CD4-positive, CD25-positive, alpha-beta regulatory T cell (primary cell): ENCODE data around the gene TUBB2B. TPM values are rescaled to one million over a fixed set of nuclear protein-coding genes. Genes with fewer than 3 reads are reported as not detected.

Source experiments
- ATAC-seq, 2 donors: fragments of 150-1000 bp; cut with Tn5 transposase; one replicate each; pipeline ENCODE4 v1.10.0; 2021; ENCODE audit warnings: low read depth in 2 of 2, moderate number of reproducible peaks in 2 of 2, moderate library complexity in 1 of 2
- DNase-seq, 3 donors: peaks; one replicate each; pipeline versions ENCODE4 v3.0.0 to v3.0.0-alpha.2; 2012 to 2022; ENCODE audit warnings: mixed read lengths in 1 of 3
- H3K27ac ChIP-seq: one replicate; pipeline ENCODE4 v1.7.0; 2013; ENCODE audit warnings: mild to moderate bottlenecking, low read length; ENCODE audit not compliant: insufficient read depth, poor library complexity, severe bottlenecking
- H3K27me3 ChIP-seq: one replicate; pipeline ENCODE4 v1.7.0; 2013; ENCODE audit warnings: low read length; ENCODE audit not compliant: control insufficient read depth, insufficient read depth
- H3K36me3 ChIP-seq: one replicate; pipeline ENCODE4 v1.7.0; 2013; ENCODE audit warnings: mild to moderate bottlenecking, low read length, moderate library complexity; ENCODE audit not compliant: control insufficient read depth, insufficient read depth
- H3K4me1 ChIP-seq: 2 replicates; pipeline ENCODE4 v1.7.0; 2013; ENCODE audit warnings: mild to moderate bottlenecking, low read length; ENCODE audit not compliant: insufficient read depth, control insufficient read depth, poor library complexity, severe bottlenecking
- H3K4me3 ChIP-seq: one replicate; pipeline ENCODE4 v1.7.0; 2013; ENCODE audit warnings: low read depth, mild to moderate bottlenecking, low read length, moderate library complexity
- H3K9me3 ChIP-seq, 2 experiments: 1 replicate in 1 of 2; 2 replicates in 1 of 2; pipeline ENCODE4 v1.7.0; 2013; ENCODE audit warnings: low read length in 2 of 2, mild to moderate bottlenecking in 1 of 2, moderate library complexity in 1 of 2; ENCODE audit not compliant: control insufficient read depth in 2 of 2
- H3K27ac Mint-ChIP-seq, 3 donors: one replicate each; pipeline ENCODE4 v1.8.0; 2020 to 2022; ENCODE audit warnings: mild to moderate bottlenecking in 3 of 3, mixed read lengths in 3 of 3, moderate library complexity in 2 of 3
- H3K27me3 Mint-ChIP-seq: one replicate; pipeline ENCODE4 v1.8.0; 2022; ENCODE audit warnings: mild to moderate bottlenecking, mixed read lengths
- H3K36me3 Mint-ChIP-seq: one replicate; pipeline ENCODE4 v1.8.0; 2020; ENCODE audit warnings: mixed read lengths
- H3K4me1 Mint-ChIP-seq, 4 donors: one replicate each; pipeline ENCODE4 v1.8.0; 2020 to 2022; ENCODE audit warnings: mixed read lengths in 4 of 4, mild to moderate bottlenecking in 1 of 4
- H3K4me3 Mint-ChIP-seq, 4 donors: one replicate each; pipeline ENCODE4 v1.8.0; 2020 to 2022; ENCODE audit warnings: mild to moderate bottlenecking in 4 of 4, mixed read lengths in 4 of 4, moderate library complexity in 3 of 4
- H3K9me3 Mint-ChIP-seq, 7 donors: one replicate each; pipeline ENCODE4 v1.8.0; 2020 to 2022; ENCODE audit warnings: mixed read lengths in 7 of 7, mild to moderate bottlenecking in 3 of 7, moderate library complexity in 2 of 7
- polyA plus RNA-seq, 4 donors: library from polyadenylated mRNA; unstranded; fragments of 300-500 nt; fragmentation: Illumina TruSeq; gene quantifications; one replicate each; pipeline ENCODE4 v1.2.3, GENCODE V29; 2021
- total RNA-seq: library from RNA; stranded (reverse); gene quantifications from one replicate; pipeline ENCODE4 v1.2.3, GENCODE V29; 2022

Gene TUBB2B
- total RNA-seq: 0.91 TPM
- polyA plus RNA-seq: under 1 TPM in 3 of 4 donors, not detected in 1; 0.09 to 0.10 (median 0.10) TPM

DNA sequence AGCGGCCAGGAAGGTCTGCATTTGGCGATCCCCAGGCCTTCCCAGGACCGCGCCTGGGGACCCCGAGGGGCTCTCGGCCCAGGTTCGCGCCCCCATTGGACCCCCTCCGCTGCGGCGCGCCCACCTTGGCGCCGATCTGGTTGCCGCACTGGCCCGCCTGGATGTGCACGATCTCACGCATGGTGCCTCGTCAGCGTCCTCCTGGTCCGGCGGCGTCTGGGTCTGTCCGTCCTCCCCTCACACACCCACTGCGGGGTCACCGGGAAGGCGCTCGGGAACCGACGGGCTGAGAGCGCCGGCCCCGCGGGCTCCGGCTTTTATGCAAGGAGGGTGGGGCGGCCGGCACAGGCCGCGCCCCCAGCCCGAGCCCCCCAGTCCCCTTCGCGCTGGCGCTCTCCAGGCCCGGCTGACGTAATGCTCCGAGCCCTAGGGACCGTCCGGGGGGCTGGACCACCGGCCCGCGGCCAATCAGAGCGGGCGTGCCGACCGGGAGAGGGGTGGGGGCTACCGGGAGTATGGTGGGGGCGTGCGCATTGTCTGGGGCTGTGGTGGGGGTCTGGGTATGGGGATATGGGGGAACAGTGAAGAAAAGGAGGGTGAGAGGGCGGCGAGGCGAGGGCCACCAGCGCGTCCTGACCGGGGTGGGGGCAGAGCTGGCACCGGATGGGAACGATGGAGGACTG lies at the start of gene TUBB2B:
TSS of gene TUBB2B (minus strand) at position 291 of the 683 bp plus-strand sequence. CDS start at position 181, 110 bp downstream.
- Mint-ChIP-seq H3K9me3 (peaks cover 0 to 8% (median 0%) of the 10 kb centered on the region in 7 donors), H3K4me3 (peak within 1 kb of the TSS; percentile 59 to 84 (median 70)), H3K27ac (no peak within 1 kb of the TSS), H3K4me1 (peaks cover 10 to 59% (median 31%) of the 10 kb centered on the region in 4 donors), H3K27me3 (peaks cover 75% of the 10 kb centered on the region), H3K36me3 (no peaks in the 10 kb centered on the region)
- H3K27ac ChIP-seq: no peak within 1 kb of the TSS
- H3K4me1 ChIP-seq: peaks cover 54% of the 10 kb centered on the region
- no peaks in the 10 kb centered on the region for H3K9me3 ChIP-seq
- H3K27me3 ChIP-seq: peaks cover 26% of the 10 kb centered on the region
- no peaks in the 10 kb centered on the region for H3K36me3 ChIP-seq
- DNase-seq: peak in 1 of 3 donors; percentile 3
- no peak for ATAC-seq
- no peak within 1 kb of the TSS for H3K4me3 ChIP-seq

DNA sequence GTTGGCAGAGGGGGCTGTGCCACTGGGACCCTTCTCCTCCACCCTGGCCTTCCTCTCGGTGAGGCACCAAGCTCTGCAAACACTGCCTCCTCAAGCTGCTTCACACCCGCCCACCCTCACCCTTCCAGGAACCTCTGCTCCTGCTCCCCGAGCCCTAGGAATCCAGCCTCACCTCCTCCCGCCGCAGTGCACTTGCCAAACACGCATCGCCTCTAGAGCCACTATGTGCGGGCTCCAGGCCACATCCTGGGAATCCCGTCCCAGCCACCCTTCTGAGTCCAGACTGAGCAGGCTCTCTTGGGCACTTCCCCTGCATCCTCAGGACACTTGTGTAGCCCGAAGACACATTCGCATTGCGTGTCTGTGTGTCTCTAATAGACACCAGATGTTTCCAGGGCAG lies 49.8 kb upstream of the TUBB2B start:
- Mint-ChIP-seq H3K36me3 (peaks cover under 1% of the 10 kb centered on the region), H3K4me1 (peaks cover 10 to 14% (median 12%) of the 10 kb centered on the region in 4 donors), H3K27me3 (no peaks in the 10 kb centered on the region), H3K9me3 (peaks cover 0 to 2% (median 0%) of the 10 kb centered on the region in 7 donors), H3K27ac (peak overlapping the region in 1 of 3 donors; percentile 79), H3K4me3 (no peak overlapping the region)
- peaks cover 3% of the 10 kb centered on the region for H3K4me1 ChIP-seq
- DNase-seq (no peak), ATAC-seq (no peak)
- no peak overlapping the region for H3K4me3 ChIP-seq
- peaks cover 4% of the 10 kb centered on the region for H3K36me3 ChIP-seq
- H3K27me3 ChIP-seq: no peaks in the 10 kb centered on the region
- no peaks in the 10 kb centered on the region for H3K9me3 ChIP-seq
- H3K27ac ChIP-seq: no peak overlapping the region

DNA sequence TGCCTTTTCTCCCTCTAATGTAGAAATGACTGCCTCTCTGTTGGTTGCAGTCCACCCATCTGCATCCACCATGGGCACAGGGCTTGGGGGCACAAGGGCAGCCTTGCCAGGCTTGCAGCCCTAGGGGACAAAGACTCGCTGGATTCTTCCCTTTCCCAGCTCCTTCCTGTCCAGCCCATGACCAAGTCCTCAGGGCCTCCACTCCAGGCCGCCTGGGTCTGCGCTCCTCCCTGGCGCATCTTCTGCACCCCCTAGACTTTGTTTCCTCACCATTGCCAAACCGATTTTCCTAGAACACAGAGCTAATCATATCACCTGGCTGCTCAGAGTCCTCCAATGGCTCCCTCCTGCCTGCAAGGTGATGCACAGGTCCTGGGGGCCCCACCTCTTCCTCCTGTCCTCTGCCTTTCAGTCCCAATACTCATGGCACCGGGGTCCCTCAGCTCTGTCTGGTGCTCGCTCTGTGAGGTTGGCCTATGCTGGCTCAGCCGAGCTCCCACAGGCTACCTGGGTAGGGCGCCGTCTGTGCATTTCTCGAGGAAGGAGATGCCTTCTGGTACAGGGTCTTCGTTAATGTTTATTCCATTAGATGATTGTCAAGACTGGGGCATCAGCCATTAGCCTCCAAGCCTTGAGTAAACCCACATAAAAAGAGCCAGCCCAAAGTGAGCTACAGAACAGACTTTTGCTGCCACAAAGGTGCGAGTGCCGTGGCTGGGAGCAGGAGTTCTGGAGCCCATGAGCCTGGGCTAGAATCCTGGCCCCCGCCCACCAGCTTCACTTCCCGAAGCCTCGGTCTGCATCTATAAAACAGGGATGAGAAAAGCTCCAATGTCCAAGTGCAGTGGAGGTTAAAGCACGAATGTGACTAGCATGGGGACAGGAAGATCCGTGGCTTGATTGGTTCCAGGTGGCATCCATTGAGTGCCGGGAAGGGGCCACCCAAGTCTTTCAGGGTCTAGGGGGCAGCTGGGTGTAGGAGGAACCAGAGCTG lies 49.0 kb upstream of the TUBB2B start:
- H3K27ac Mint-ChIP-seq: peak overlapping the region in 2 of 3 donors; percentile 32 to 48

DNA sequence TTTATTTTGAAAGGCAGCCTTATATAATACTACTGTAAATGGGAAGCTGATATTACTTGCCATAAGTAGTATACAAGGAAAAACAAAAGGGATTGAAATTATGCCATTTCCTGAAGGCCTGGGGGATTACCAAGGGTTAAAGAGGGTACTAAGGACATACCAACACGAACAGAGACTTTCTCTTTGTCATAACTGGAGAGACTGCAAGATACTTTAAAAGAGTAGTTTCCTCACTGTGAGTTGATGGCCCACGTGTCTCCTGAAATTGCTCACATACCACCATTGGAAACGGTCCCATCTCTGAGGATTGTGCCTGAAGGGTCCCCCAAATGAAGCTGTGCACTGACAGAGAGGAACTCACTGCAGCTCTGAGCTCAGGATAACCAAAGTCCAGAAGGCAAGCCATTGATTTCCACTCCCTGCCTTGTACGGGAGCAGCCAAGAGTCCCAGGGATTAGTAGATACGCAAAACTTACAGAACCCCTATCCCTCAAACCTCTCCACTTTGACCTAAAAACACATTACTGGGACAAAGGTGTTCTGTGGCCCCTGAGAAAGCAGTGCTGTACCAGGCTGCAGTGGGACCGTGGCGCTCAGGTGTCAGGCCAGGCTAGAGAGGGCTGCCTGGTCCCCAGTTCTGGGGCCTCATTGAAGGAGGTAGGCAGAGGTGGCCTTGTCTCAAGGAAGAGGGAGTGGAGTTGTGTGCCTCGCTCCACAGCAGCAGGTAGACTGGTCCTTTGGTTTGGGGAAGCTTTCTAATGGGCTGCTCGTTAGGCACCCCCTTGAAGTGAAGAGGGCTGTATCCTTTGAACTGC lies 46.5 kb upstream of the TUBB2B start:
- Mint-ChIP-seq H3K27me3 (no peaks in the 10 kb centered on the region), H3K9me3 (no peaks in the 10 kb centered on the region), H3K36me3 (peaks cover 21% of the 10 kb centered on the region), H3K4me3 (no peak overlapping the region), H3K4me1 (peaks cover 4 to 25% (median 10%) of the 10 kb centered on the region in 4 donors), H3K27ac (peak overlapping the region in 2 of 3 donors; percentile 62 to 78)
- ATAC-seq: no peak
- Histone ChIP-seq H3K27ac (no peak overlapping the region), H3K9me3 (no peaks in the 10 kb centered on the region), H3K4me1 (no peaks in the 10 kb centered on the region), H3K27me3 (no peaks in the 10 kb centered on the region), H3K36me3 (peaks cover 32% of the 10 kb centered on the region), H3K4me3 (no peak overlapping the region)
- DNase-seq: no peak

More for the DNA sequence above, 49.0 kb upstream of the TUBB2B start:
- H3K9me3 Mint-ChIP-seq: peaks cover 0 to 2% (median 0%) of the 10 kb centered on the region in 7 donors
- H3K9me3 ChIP-seq: no peaks in the 10 kb centered on the region
- no peaks in the 10 kb centered on the region for H3K27me3 ChIP-seq
- H3K27me3 Mint-ChIP-seq: no peaks in the 10 kb centered on the region
- DNase-seq (no peak), ATAC-seq (no peak)
- peaks cover 7% of the 10 kb centered on the region for H3K36me3 Mint-ChIP-seq
- peaks cover 3% of the 10 kb centered on the region for H3K4me1 ChIP-seq
- H3K4me1 Mint-ChIP-seq: peaks cover 10 to 20% (median 12%) of the 10 kb centered on the region in 4 donors
- H3K27ac ChIP-seq: no peak overlapping the region
- H3K4me3 Mint-ChIP-seq: no peak overlapping the region
- H3K4me3 ChIP-seq: no peak overlapping the region
- peaks cover 11% of the 10 kb centered on the region for H3K36me3 ChIP-seq

DNA sequence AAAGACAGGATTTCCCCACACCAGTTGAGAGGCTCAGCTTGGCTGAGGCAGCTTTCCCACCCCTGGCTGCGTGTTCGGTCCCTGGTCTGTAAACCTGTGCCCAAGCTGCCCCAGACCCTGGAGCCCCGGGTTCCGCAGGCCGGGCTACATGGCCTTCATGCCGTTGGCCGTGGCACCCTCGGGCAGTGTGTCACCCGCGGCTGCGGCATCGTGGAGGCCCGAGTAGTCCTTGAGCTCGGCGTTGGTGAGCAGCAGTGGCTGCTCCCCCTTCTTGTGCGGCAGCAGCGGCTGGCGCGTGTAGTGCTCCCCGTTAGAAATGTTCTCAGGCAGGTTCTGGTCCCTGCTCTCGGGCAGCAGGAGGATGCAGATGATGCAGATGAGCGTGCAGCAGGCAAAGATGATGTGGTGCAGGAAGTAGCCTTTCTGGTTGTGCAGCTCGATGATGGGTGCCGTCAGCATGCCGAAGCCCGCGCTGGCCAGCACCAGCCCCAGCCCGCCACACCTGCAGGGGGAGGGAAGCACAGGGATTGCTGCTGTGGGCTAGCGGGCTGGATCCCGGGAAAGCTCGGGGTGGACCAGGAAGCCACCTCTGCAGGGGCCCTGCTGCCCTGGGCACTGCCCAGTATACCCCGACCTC lies 45.6 kb upstream of the TUBB2B start:
- H3K9me3 ChIP-seq: no peaks in the 10 kb centered on the region
- H3K27ac ChIP-seq: no peak overlapping the region
- Mint-ChIP-seq H3K9me3 (no peaks in the 10 kb centered on the region), H3K27me3 (no peaks in the 10 kb centered on the region), H3K4me1 (peaks cover 4 to 30% (median 16%) of the 10 kb centered on the region in 4 donors), H3K4me3 (no peak overlapping the region), H3K36me3 (peaks cover 27% of the 10 kb centered on the region), H3K27ac (no peak overlapping the region)
- H3K36me3 ChIP-seq: peaks cover 38% of the 10 kb centered on the region
- no peak for DNase-seq
- no peaks in the 10 kb centered on the region for H3K27me3 ChIP-seq
- no peak for ATAC-seq
- H3K4me3 ChIP-seq: no peak overlapping the region
- no peaks in the 10 kb centered on the region for H3K4me1 ChIP-seq

DNA sequence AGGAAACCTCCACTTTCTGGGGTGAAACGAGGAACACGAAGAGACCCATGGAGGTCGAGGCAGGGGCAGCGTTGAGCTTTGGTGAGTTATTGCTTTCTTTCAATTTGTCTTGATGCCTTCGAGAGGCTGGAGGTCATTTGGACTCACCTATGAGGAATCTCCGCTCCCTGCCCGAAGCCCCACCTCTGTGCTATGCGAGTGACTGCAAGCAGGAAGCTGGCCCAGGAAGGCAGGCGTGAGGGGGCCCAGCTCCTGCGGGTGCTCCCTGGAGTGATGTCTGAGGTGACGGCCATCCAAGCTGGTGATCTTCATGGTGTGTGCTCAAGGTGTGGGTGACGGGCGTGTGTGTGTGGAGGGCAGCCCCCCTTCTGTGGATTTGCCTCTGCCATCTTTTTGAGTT lies 44.3 kb upstream of the TUBB2B start:
- H3K27ac Mint-ChIP-seq: peak overlapping the region in 1 of 3 donors; percentile 46
- peaks cover 7 to 37% (median 19%) of the 10 kb centered on the region in 4 donors for H3K4me1 Mint-ChIP-seq
- H3K4me3 Mint-ChIP-seq: no peak overlapping the region
- Histone ChIP-seq H3K9me3 (no peaks in the 10 kb centered on the region), H3K36me3 (peaks cover 38% of the 10 kb centered on the region), H3K27me3 (no peaks in the 10 kb centered on the region), H3K4me1 (no peaks in the 10 kb centered on the region), H3K4me3 (no peak overlapping the region), H3K27ac (no peak overlapping the region)
- DNase-seq (no peak), ATAC-seq (no peak)
- H3K36me3 Mint-ChIP-seq: peaks cover 32% of the 10 kb centered on the region
- H3K27me3 Mint-ChIP-seq: no peaks in the 10 kb centered on the region
- no peaks in the 10 kb centered on the region for H3K9me3 Mint-ChIP-seq

DNA sequence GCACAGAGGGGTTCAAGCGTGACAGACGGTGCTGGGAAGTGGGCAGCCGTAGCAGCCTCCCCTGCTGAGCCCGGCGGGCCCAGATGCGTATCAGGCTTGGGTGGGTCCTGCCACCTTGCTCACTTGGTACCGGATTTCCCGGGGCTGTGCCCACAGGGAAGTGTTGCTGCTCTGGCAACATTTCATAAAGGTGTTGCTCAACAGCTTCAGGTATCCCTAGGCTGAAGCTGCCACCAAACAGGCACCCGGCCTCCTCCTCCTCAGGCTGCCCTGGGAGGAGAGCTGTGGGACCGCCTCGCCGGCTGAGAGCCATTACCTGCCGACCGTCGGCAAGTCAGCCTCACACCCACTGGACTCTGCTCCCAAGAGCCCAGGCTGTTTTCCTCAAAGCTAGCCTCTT lies 42.8 kb upstream of the TUBB2B start:
- Mint-ChIP-seq H3K4me1 (peaks cover 7 to 35% (median 19%) of the 10 kb centered on the region in 4 donors), H3K36me3 (peaks cover 32% of the 10 kb centered on the region), H3K4me3 (no peak overlapping the region), H3K27ac (no peak overlapping the region), H3K9me3 (no peaks in the 10 kb centered on the region), H3K27me3 (no peaks in the 10 kb centered on the region)
- ATAC-seq: no peak
- DNase-seq: no peak
- Histone ChIP-seq H3K4me1 (no peaks in the 10 kb centered on the region), H3K27ac (no peak overlapping the region), H3K9me3 (no peaks in the 10 kb centered on the region), H3K27me3 (no peaks in the 10 kb centered on the region), H3K36me3 (peaks cover 39% of the 10 kb centered on the region), H3K4me3 (no peak overlapping the region)
